K562 (cell line): ENCODE measurements around the gene DNAH8. TPM values are rescaled to one million over a fixed set of nuclear protein-coding genes. Genes with fewer than 3 reads are reported as not detected.

Source experiments
- ATAC-seq: fragments of 200-7000 bp; cut with Tn5 transposase; 3 replicates; pipeline ENCODE4 v1.9.1; 2020; ENCODE audit warnings: moderate library complexity
- BruUV-seq: library from RNA; stranded (reverse); fragments of 400-500 nt; replicated peaks from 2 replicates; lab custom pipeline; 2021; lab: Mats Ljungman, UMichigan
- CTCF ChIA-PET: fragments of 300-600 bp; formaldehyde crosslinking; extraction: SDS; loops from one replicate; lab custom pipeline; 2021; ENCODE audit warnings: low intra/inter-chr PET ratio; lab: Yijun Ruan, JAX
- POLR2A ChIA-PET: fragments of 300-600, 350-650 bp; sonication (Branson Sonifier 250); formaldehyde crosslinking; extraction: SDS; loops from one replicate; lab custom pipeline; 2021; ENCODE audit warnings: antibody characterized with exemption, inconsistent platforms; lab: Yijun Ruan, JAX
- DNase-seq, 4 experiments: peaks; one replicate each; pipeline versions ENCODE4 v3.0.0 to v3.0.0-alpha.2; 2011 to 2018; ENCODE audit warnings: low spot score in 3 of 4, mixed read lengths in 3 of 4; ENCODE audit errors: extremely low read depth in 1 of 4
- FAIRE-seq: peaks from 2 replicates; lab custom pipeline; 2011; peaks lifted over from hg19 to GRCh38; lab: Jason Lieb, UNC
- H2AFZ ChIP-seq: 2 replicates; pipeline ENCODE4 v1.6.0; 2011; ENCODE audit warnings: low read depth, low read length, control low read depth, inconsistent platforms
- H3K27ac ChIP-seq: fragments of 200-600 bp; 3 replicates; pipeline ENCODE4 v1.8.0; 2011; ENCODE audit warnings: low read depth, mild to moderate bottlenecking, control low read depth, inconsistent platforms, low read length, moderate library complexity, mixed read lengths; ENCODE audit errors: extremely low read depth
- H3K27me3 ChIP-seq, 2 experiments: fragments of 300-600 bp in 1 of 2; 2 replicates in 1 of 2; 3 replicates in 1 of 2; pipeline versions ENCODE4 v1.6.0 to v1.8.0; 2011; ENCODE audit warnings: inconsistent platforms in 2 of 2, low read length in 2 of 2, mild to moderate bottlenecking in 1 of 2, mixed read lengths in 1 of 2, moderate library complexity in 1 of 2; ENCODE audit not compliant: control insufficient read depth in 2 of 2, insufficient read depth in 2 of 2
- H3K36me3 ChIP-seq: fragments of 300-600 bp; 3 replicates; pipeline ENCODE4 v1.8.0; 2011; ENCODE audit warnings: mild to moderate bottlenecking, low read length, inconsistent platforms; ENCODE audit not compliant: control insufficient read depth, insufficient read depth
- H3K4me1 ChIP-seq, 2 experiments: fragments of 200-600 bp in 1 of 2; replicated peaks in 1 of 2; 2 replicates in 1 of 2; 3 replicates in 1 of 2; pipeline versions ENCODE4 v1.5.1 to v1.8.0; 2011; ENCODE audit warnings: inconsistent platforms in 2 of 2, low read length in 2 of 2, mild to moderate bottlenecking in 1 of 2, mixed read lengths in 1 of 2, moderate library complexity in 1 of 2; ENCODE audit not compliant: control insufficient read depth in 2 of 2, insufficient read depth in 2 of 2
- H3K4me2 ChIP-seq: 2 replicates; pipeline ENCODE4 v1.6.1; 2011; ENCODE audit warnings: low read length, control low read depth, inconsistent platforms, mixed read lengths; ENCODE audit not compliant: insufficient read depth
- H3K4me3 ChIP-seq: fragments of 200-600 bp; sonication (generic), shearing (Covaris generic); 2 replicates; pipeline ENCODE4 v1.5.1; 2016; ENCODE audit warnings: control low read depth, inconsistent platforms
- H3K79me2 ChIP-seq: fragments of 200-600 bp; 3 replicates; pipeline ENCODE4 v1.8.0; 2011; ENCODE audit warnings: low read length, inconsistent platforms; ENCODE audit not compliant: control insufficient read depth, insufficient read depth
- H3K9ac ChIP-seq, 2 experiments: 2 replicates each; pipeline versions ENCODE4 v1.6.0 to v1.6.1; 2011; ENCODE audit warnings: low read depth in 2 of 2, low read length in 2 of 2, control low read depth in 1 of 2, inconsistent platforms in 1 of 2, mild to moderate bottlenecking in 1 of 2, mixed read lengths in 1 of 2; ENCODE audit not compliant: insufficient read depth in 1 of 2
- H3K9me1 ChIP-seq: one replicate; pipeline ENCODE4 v1.6.0; 2011; ENCODE audit warnings: inconsistent platforms, mild to moderate bottlenecking, low read length, moderate library complexity; ENCODE audit not compliant: control insufficient read depth, insufficient read depth
- H3K9me3 ChIP-seq: replicated peaks from 2 replicates; pipeline ENCODE4 v1.5.1; 2011; ENCODE audit warnings: low read depth, low read length, inconsistent platforms; ENCODE audit not compliant: control insufficient read depth, insufficient read depth
- H4K20me1 ChIP-seq: replicated peaks from 2 replicates; pipeline ENCODE4 v1.6.1; 2011; ENCODE audit warnings: low read length, inconsistent platforms, mixed read lengths; ENCODE audit not compliant: control insufficient read depth, insufficient read depth
- COPS2 ChIP-seq: fragments of 450-650 bp; conservative IDR thresholded peaks from 2 replicates; pipeline ENCODE4 v1.6.1; 2016; ENCODE audit warnings: mild to moderate bottlenecking, moderate library complexity
- CREB3 ChIP-seq: fragments of 450-650 bp; conservative IDR thresholded peaks from 2 replicates; pipeline ENCODE4 v1.6.1; 2016; ENCODE audit warnings: missing genetic modification characterization, low read depth, mild to moderate bottlenecking, missing compliant biosample characterization, moderate library complexity
- CREBBP ChIP-seq: IDR thresholded peaks from one replicate; pipeline ENCODE4 v1.6.1; 2012; ENCODE audit warnings: low read depth, mild to moderate bottlenecking, control low read depth, inconsistent platforms, low read length
- HIVEP1 ChIP-seq: fragments of 250-450 bp; sonication (Bioruptor Pico); IDR thresholded peaks from 2 replicates; pipeline ENCODE4 v1.4.0; 2020; ENCODE audit warnings: mild to moderate bottlenecking
- HMGXB4 ChIP-seq: sonication (generic); formaldehyde crosslinking; IDR thresholded peaks from 2 replicates; pipeline ENCODE4 v1.8.1; 2023; ENCODE audit warnings: mild to moderate bottlenecking, missing genetic modification reagents
- KAT8 ChIP-seq: fragments of 450-650 bp; IDR thresholded peaks from 2 replicates; pipeline ENCODE4 v1.6.1; 2016; ENCODE audit warnings: low read depth, mild to moderate bottlenecking
- MTA1 ChIP-seq: fragments of 450-650 bp; IDR thresholded peaks from 2 replicates; pipeline ENCODE4 v1.6.1; 2017; ENCODE audit warnings: borderline replicate concordance
- NFYB ChIP-seq: IDR thresholded peaks from 2 replicates; pipeline ENCODE4 v1.6.1; 2011; ENCODE audit warnings: mild to moderate bottlenecking, moderate library complexity; ENCODE audit not compliant: insufficient read length; ENCODE audit errors: extremely low read depth
- PHB ChIP-seq: fragments of 250-450 bp; sonication (Bioruptor Pico); IDR thresholded peaks from 2 replicates; pipeline ENCODE4 v1.5.0; 2021
- ZNF197 ChIP-seq: fragments of 200-800 bp; sonication (Bioruptor generic); IDR thresholded peaks from 2 replicates; pipeline ENCODE4 v1.6.1; 2016; ENCODE audit warnings: low read depth, missing genetic modification characterization, missing compliant biosample characterization
- ZNF354B ChIP-seq: fragments of 250-450 bp; sonication (Bioruptor Pico); IDR thresholded peaks from 2 replicates; pipeline ENCODE4 v1.4.0; 2020
- WGBS: fragments of 100-300 bp; shearing (Covaris generic); methylation state at CpG from one replicate; pipeline ENCODE4 v1.1.6; 2016; ENCODE audit warnings: low coverage, mixed read lengths; ENCODE audit not compliant: insufficient coverage; ENCODE audit errors: missing lambda C conversion rate; 5-methylcytosine and 5-hydroxymethylcytosine counted together
- in situ Hi-C: fragments of 300-500 bp; cut with MboI; formaldehyde crosslinking; loops from 4 replicates; pipeline ENCODE4 v1.15.0; 2018; ENCODE audit warnings: inconsistent platforms, mixed read lengths
- intact Hi-C: fragments of 100-400 bp; cut with micrococcal nuclease; formaldehyde crosslinking; loops from 2 replicates; pipeline ENCODE4 v1.14.2; 2022
- polyA plus RNA-seq, 8 experiments: library from polyadenylated mRNA; depleted of rRNA in 4 of 8; stranded (reverse) in 5 of 8; unstranded in 3 of 8; fragments of >200 nt; fragmentation: Nextera tagmentation in 2 of 8; fragmentation: Illumina TruSeq in 1 of 8; extraction: Ambion mirVana in 2 of 8; extraction: Trizol in 1 of 8; gene quantifications; 2 replicates each; pipeline versions ENCODE4 v1.2.1 to v1.2.3, GENCODE V29; 2011 to 2014; ENCODE audit warnings: inconsistent platforms in 1 of 8, missing spikeins in 1 of 8
- total RNA-seq, 7 experiments: library from RNA; depleted of rRNA in 6 of 7; stranded (reverse); fragments of >200 nt in 6 of 7; fragmentation: Illumina TruSeq in 2 of 7; extraction: Trizol in 2 of 7; gene quantifications; 2 replicates each; pipeline versions ENCODE4 v1.2.1 to v1.2.3, GENCODE V29; 2011 to 2021; ENCODE audit warnings: low replicate concordance in 1 of 7
- TF ChIP-seq, protein P1 (sequence below): sonication (generic); formaldehyde crosslinking; IDR thresholded peaks from 2 replicates; pipeline ENCODE4 v1.8.0; 2022; ENCODE audit warnings: mild to moderate bottlenecking, missing genetic modification reagents
- TF ChIP-seq, protein P2 (sequence below), 2 experiments: fragments of 250-450 bp in 1 of 2; fragments of 450-650 bp in 1 of 2; sonication (Bioruptor Pico) in 1 of 2; IDR thresholded peaks; 2 replicates each; pipeline versions ENCODE4 v1.6.1 to v1.8.0; 2016 to 2021; ENCODE audit warnings: mild to moderate bottlenecking in 2 of 2, moderate library complexity in 2 of 2, missing compliant biosample characterization in 1 of 2, missing genetic modification characterization in 1 of 2

Gene DNAH8
- total and polyA plus RNA-seq, 9 of the 15 experiments (the other 6 are each of a cell fraction or from before 2014, with no cell fraction given), result 1.2 to 4.2 (median 2.9) TPM

GRCh38 chr6:39037707-39038106 lies 322.6 kb downstream of the DNAH8 start (continued):
- TF ChIP-seq, protein P1, sequence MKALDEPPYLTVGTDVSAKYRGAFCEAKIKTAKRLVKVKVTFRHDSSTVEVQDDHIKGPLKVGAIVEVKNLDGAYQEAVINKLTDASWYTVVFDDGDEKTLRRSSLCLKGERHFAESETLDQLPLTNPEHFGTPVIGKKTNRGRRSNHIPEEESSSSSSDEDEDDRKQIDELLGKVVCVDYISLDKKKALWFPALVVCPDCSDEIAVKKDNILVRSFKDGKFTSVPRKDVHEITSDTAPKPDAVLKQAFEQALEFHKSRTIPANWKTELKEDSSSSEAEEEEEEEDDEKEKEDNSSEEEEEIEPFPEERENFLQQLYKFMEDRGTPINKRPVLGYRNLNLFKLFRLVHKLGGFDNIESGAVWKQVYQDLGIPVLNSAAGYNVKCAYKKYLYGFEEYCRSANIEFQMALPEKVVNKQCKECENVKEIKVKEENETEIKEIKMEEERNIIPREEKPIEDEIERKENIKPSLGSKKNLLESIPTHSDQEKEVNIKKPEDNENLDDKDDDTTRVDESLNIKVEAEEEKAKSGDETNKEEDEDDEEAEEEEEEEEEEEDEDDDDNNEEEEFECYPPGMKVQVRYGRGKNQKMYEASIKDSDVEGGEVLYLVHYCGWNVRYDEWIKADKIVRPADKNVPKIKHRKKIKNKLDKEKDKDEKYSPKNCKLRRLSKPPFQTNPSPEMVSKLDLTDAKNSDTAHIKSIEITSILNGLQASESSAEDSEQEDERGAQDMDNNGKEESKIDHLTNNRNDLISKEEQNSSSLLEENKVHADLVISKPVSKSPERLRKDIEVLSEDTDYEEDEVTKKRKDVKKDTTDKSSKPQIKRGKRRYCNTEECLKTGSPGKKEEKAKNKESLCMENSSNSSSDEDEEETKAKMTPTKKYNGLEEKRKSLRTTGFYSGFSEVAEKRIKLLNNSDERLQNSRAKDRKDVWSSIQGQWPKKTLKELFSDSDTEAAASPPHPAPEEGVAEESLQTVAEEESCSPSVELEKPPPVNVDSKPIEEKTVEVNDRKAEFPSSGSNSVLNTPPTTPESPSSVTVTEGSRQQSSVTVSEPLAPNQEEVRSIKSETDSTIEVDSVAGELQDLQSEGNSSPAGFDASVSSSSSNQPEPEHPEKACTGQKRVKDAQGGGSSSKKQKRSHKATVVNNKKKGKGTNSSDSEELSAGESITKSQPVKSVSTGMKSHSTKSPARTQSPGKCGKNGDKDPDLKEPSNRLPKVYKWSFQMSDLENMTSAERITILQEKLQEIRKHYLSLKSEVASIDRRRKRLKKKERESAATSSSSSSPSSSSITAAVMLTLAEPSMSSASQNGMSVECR, result no peak

- no peak overlapping the region for H3K27ac ChIP-seq
- DNase-seq (no peak), ATAC-seq (no peak), FAIRE-seq (no peak)
- intact Hi-C loops (no loop called here), in situ Hi-C loops (no loop called here)
- no peaks in the 10 kb centered on the region for H3K9me1 ChIP-seq
- peaks cover 20% of the 10 kb centered on the region; the same call in 1 of the 2 replicates for H4K20me1 ChIP-seq
- under 1% methylated on average over 10 of the region's 10 CpGs for WGBS
- no peak overlapping the region for H3K4me2 ChIP-seq
- BruUV-seq, result no TSS peak
- peaks cover 10 to 19% of the 10 kb centered on the region in 2 experiments; a peak in 4 of 5 replicates for H3K4me1 ChIP-seq
- ChIA-PET POLR2A (interaction anchor here (0.8 kb wide), 1 partner anchor 41 kb away, joined by 3 read pairs; no protein-coding TSS in a partner anchor), CTCF (no interaction called here)
- H3K36me3 ChIP-seq, result no peaks in the 10 kb centered on the region
- H3K79me2 ChIP-seq, result no peaks in the 10 kb centered on the region
- H3K4me3 ChIP-seq, result no peak overlapping the region
- H3K27me3 ChIP-seq, result peaks cover 52 to 86% of the 10 kb centered on the region in 2 experiments; a peak in 4 of 5 replicates
- H3K9me3 ChIP-seq, result no peaks in the 10 kb centered on the region
- no peak overlapping the region for H3K9ac ChIP-seq
- no peak overlapping the region for H2AFZ ChIP-seq
- TF ChIP-seq PHB (CRISPR knock-in tag) (no peak), CREBBP (no peak), KAT8 (no peak), ZNF354B (CRISPR knock-in tag) (no peak), COPS2 (no peak), HIVEP1 (CRISPR knock-in tag) (no peak), CREB3 (no peak), MTA1 (no peak), ZNF197 (CRISPR knock-in tag) (no peak), HMGXB4 (CRISPR knock-in tag) (no peak), NFYB (no peak)
- TF ChIP-seq, protein P2, sequence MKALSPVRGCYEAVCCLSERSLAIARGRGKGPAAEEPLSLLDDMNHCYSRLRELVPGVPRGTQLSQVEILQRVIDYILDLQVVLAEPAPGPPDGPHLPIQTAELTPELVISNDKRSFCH (CRISPR knock-in tag; IDR thresholded peaks at IDR 0.05), result no peak
- TF ChIP-seq, protein P2 (tag; IDR thresholded peaks at IDR 0.05), result no peak
Measured at GRCh38 chr6:39040080-39040673, 325.1 kb downstream of the DNAH8 start.
